Left lung (tissue), 14 donors: ENCODE data around the gene EGR4. TPM values are rescaled to one million over a fixed set of nuclear protein-coding genes. Genes with fewer than 3 reads are reported as not detected.

Experiments
- ATAC-seq: fragments of 200-7000 bp; cut with Tn5 transposase; one replicate; pipeline ENCODE4 v1.9.1; 2020; ENCODE audit warnings: moderate library complexity
- DNase-seq, 4 donors: peaks; one replicate each; pipeline ENCODE4 v3.0.0-alpha.2; 2013 to 2020
- H3K27ac ChIP-seq, 2 donors: fragments of 200-600 bp; sonication (generic) in 1 of 2; one replicate each; pipeline versions ENCODE4 v1.5.0 to v1.8.0; 2020 to 2021
- H3K27me3 ChIP-seq, 2 donors: fragments of 200-600 bp; sonication (generic) in 1 of 2; one replicate each; pipeline versions ENCODE4 v1.5.0 to v1.8.0; 2020 to 2021
- H3K36me3 ChIP-seq, 2 donors: fragments of 200-600 bp; sonication (generic) in 1 of 2; one replicate each; pipeline versions ENCODE4 v1.5.0 to v1.8.0; 2020 to 2021
- H3K4me1 ChIP-seq, 2 donors: fragments of 200-600 bp; one replicate each; pipeline ENCODE4 v1.8.0; 2021
- H3K4me3 ChIP-seq, 2 donors: fragments of 200-600 bp; sonication (generic) in 1 of 2; one replicate each; pipeline versions ENCODE4 v1.5.0 to v1.8.0; 2020 to 2021; ENCODE audit warnings: mild to moderate bottlenecking in 1 of 2
- H3K9me3 ChIP-seq, 2 donors: fragments of 200-600 bp; sonication (generic) in 1 of 2; one replicate each; pipeline versions ENCODE4 v1.5.0 to v1.8.0; 2020 to 2021
- intact Hi-C, 2 donors: fragments of 100-400 bp; cut with DNase I; formaldehyde crosslinking; loops; one replicate each; pipeline versions ENCODE4 v1.11.2 to v1.14.2; 2022
- long read RNA-seq, 12 donors: library from polyadenylated mRNA in 2 of 12; unstranded in 2 of 12; transcript quantifications; one replicate each; pipeline ENCODE4 v2.0.0 and lab custom pipeline, GENCODE V29; 2019 to 2026
- polyA plus RNA-seq, 6 donors: library from polyadenylated mRNA; unstranded; fragments of 120-200 nt; gene quantifications; one replicate each; pipeline ENCODE4 v1.2.1, GENCODE V29; 2013; ENCODE audit not compliant: insufficient read length in 6 of 6
- total RNA-seq, 2 donors: library from RNA; stranded (reverse); fragmentation: NEBNext Ultra II Directional; extraction: Animal tissue kit (Norgen Biotek cat#: 25700); gene quantifications; one replicate each; pipeline ENCODE4 v1.2.1, GENCODE V29; 2021
- TF ChIP-seq, protein P1 (sequence below), 2 donors: fragments of 200-600 bp; sonication (generic) in 1 of 2; IDR thresholded peaks; one replicate each; pipeline versions ENCODE4 v1.5.0 to v1.8.0; 2021; ENCODE audit warnings: antibody characterized with exemption in 2 of 2
- donor health status: DM: no; HTN: yes; CAD: no.
- donor health status: DM: no; HTN: no; CAD: no.

Gene EGR4
- not detected for total RNA-seq
- under 1 TPM in 1 of 6 donors, not detected in 5; 0.08 TPM for polyA plus RNA-seq
- long read RNA-seq, donor 1, result 0 reads
- long read RNA-seq, donor 2, result 0 reads
- long read RNA-seq, donor 3, result 0 reads
- long read RNA-seq, donor 4, result 0 reads
- long read RNA-seq, donor 5, result 0 reads
- long read RNA-seq, donor 6, result 0 reads
- long read RNA-seq, donor 7, result 0 reads
- long read RNA-seq, donor 8, result 0 reads
- long read RNA-seq, donor 9, result 0 reads
- long read RNA-seq, donor 10, result 0 reads
- long read RNA-seq, donor 11, result 0 reads
- long read RNA-seq, donor 12, result 0 reads

GRCh38 chr2:73293534-73294171 lies at the start of gene EGR4:
EGR4 (minus strand) TSS chr2:73293548; CDS start chr2:73293317, 231 bp downstream.
- Histone ChIP-seq H3K36me3 (no peaks in the 10 kb centered on the region), H3K4me3 (peak within 1 kb of the TSS; percentile 21 to 45), H3K9me3 (no peaks in the 10 kb centered on the region), H3K27ac (no peak within 1 kb of the TSS), H3K27me3 (peaks cover 56 to 95% of the 10 kb centered on the region in 2 donors), H3K4me1 (peaks cover 8 to 24% of the 10 kb centered on the region in 2 donors)
- peak in 3 of 4 donors; percentile 61 to 85 (median 70) for DNase-seq
- peak; percentile 66 for ATAC-seq
- intact Hi-C loops, result no loop called here
- TF ChIP-seq, protein P1, sequence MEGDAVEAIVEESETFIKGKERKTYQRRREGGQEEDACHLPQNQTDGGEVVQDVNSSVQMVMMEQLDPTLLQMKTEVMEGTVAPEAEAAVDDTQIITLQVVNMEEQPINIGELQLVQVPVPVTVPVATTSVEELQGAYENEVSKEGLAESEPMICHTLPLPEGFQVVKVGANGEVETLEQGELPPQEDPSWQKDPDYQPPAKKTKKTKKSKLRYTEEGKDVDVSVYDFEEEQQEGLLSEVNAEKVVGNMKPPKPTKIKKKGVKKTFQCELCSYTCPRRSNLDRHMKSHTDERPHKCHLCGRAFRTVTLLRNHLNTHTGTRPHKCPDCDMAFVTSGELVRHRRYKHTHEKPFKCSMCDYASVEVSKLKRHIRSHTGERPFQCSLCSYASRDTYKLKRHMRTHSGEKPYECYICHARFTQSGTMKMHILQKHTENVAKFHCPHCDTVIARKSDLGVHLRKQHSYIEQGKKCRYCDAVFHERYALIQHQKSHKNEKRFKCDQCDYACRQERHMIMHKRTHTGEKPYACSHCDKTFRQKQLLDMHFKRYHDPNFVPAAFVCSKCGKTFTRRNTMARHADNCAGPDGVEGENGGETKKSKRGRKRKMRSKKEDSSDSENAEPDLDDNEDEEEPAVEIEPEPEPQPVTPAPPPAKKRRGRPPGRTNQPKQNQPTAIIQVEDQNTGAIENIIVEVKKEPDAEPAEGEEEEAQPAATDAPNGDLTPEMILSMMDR (IDR thresholded peaks at IDR 0.05), result no peak

DNA sequence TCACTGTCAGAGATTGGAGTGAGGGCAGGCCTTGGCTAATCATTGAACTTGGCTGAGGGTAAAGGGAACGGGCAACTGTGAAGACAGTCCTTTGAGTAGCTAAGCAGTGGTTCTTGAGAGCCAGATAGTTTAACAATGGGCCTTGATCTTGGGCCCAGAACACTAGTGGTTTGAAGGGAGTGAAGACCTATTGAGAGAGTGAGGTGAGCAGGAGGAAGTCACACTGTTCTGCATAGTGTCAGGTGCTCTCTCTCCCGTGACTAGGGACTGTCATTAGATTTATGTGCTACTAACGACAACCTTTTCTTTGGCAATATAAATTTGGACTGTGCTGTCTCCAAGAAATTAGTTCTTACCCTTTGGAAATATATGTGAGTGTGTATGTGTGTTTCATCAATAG lies 47.7 kb upstream of the EGR4 start:
- Histone ChIP-seq H3K9me3 (no peaks in the 10 kb centered on the region), H3K27ac (no peak overlapping the region), H3K27me3 (no peaks in the 10 kb centered on the region), H3K4me3 (no peak overlapping the region), H3K36me3 (no peaks in the 10 kb centered on the region), H3K4me1 (no peaks in the 10 kb centered on the region)
- ATAC-seq (no peak), DNase-seq (no peak)
- TF ChIP-seq, protein P1 (IDR thresholded peaks at IDR 0.05), result no peak
- intact Hi-C loops, result no loop called here

GRCh38 chr2:73339201-73339600 lies 45.9 kb upstream of the EGR4 start:
- no peak for DNase-seq
- H3K27me3 ChIP-seq, result no peaks in the 10 kb centered on the region
- no peak for ATAC-seq
- H3K27ac ChIP-seq, result no peak overlapping the region
- no peaks in the 10 kb centered on the region for H3K4me1 ChIP-seq
- no peak overlapping the region for H3K4me3 ChIP-seq
- peaks cover 0 to 14% of the 10 kb centered on the region in 2 donors for H3K9me3 ChIP-seq
- TF ChIP-seq, protein P1 (IDR thresholded peaks at IDR 0.05), result no peak
- intact Hi-C loops, result no loop called here
- no peaks in the 10 kb centered on the region for H3K36me3 ChIP-seq

DNA sequence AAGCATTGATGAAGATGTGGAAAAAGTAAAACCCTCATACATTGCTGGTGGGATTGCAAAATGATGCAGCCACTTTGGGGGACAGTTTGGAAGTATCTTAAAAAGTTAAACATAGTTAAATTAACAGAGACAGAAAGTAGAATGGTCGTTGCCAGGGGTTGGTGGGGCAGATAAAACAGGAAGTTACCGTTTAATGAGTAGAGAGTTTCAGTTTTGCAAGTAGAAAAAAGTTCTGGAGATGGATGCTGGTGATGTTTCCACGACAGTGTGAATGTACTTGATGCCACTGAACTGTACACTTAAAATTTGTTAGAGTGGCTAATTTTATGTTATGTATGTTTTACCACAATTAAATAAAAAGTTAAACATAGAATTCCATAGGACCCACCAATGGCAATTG lies 44.5 kb upstream of the EGR4 start:
- ATAC-seq (no peak), DNase-seq (no peak)
- Histone ChIP-seq H3K27ac (no peak overlapping the region), H3K36me3 (no peaks in the 10 kb centered on the region), H3K9me3 (peaks cover 0 to 14% of the 10 kb centered on the region in 2 donors), H3K4me3 (no peak overlapping the region), H3K27me3 (no peaks in the 10 kb centered on the region), H3K4me1 (no peaks in the 10 kb centered on the region)
- intact Hi-C loops, result no loop called here
- TF ChIP-seq, protein P1 (IDR thresholded peaks at IDR 0.05), result no peak

- no peak for DNase-seq
- TF ChIP-seq, protein P1 (IDR thresholded peaks at IDR 0.05), result no peak
- no peak for ATAC-seq
- H3K27ac ChIP-seq, result no peak overlapping the region
- H3K36me3 ChIP-seq, result no peaks in the 10 kb centered on the region
- H3K9me3 ChIP-seq, result peaks cover 0 to 14% of the 10 kb centered on the region in 2 donors
- H3K4me3 ChIP-seq, result no peak overlapping the region
- H3K4me1 ChIP-seq, result no peaks in the 10 kb centered on the region
- intact Hi-C loops, result no loop called here
- no peaks in the 10 kb centered on the region for H3K27me3 ChIP-seq
Measured at GRCh38 chr2:73334620-73335019, 41.3 kb upstream of the EGR4 start.
